ENCODE results near the gene MPP1. TPM values are rescaled to one million over a fixed set of nuclear protein-coding genes. Genes with fewer than 3 reads are reported as not detected.

Gene MPP1
- total and polyA plus RNA-seq, 7 donors, result 13.9 to 22.1 (median 16.6) TPM

GRCh38 chrX:154737136-154737535, 68.1 kb downstream of the MPP1 start:
- Histone ChIP-seq H3K27me3 (ENCODE audit: insufficient read depth in 3 of 3, low read length in 2 of 3) (no peaks in the 10 kb centered on the region), H3K9me3 (no peaks in the 10 kb centered on the region), H3K27ac (peak overlapping the region; percentile 57), H3K4me3 (no peak overlapping the region), H3K36me3 (ENCODE audit: insufficient read depth in 1 of 2, low read depth in 1 of 2) (no peaks in the 10 kb centered on the region), H3K4me1 (peaks cover 21% of the 10 kb centered on the region)
- ATAC-seq, result no peak
- WGBS, 3 donors, result 88 to 96% (median 94%) methylated on average over 5 of the region's 5 CpGs
- TF ChIP-seq CTCF (IDR thresholded peaks at IDR 0.05), result no peak
- no peak for DNase-seq
- intact Hi-C loops (cut with DNase I), result no loop called here

DNA sequence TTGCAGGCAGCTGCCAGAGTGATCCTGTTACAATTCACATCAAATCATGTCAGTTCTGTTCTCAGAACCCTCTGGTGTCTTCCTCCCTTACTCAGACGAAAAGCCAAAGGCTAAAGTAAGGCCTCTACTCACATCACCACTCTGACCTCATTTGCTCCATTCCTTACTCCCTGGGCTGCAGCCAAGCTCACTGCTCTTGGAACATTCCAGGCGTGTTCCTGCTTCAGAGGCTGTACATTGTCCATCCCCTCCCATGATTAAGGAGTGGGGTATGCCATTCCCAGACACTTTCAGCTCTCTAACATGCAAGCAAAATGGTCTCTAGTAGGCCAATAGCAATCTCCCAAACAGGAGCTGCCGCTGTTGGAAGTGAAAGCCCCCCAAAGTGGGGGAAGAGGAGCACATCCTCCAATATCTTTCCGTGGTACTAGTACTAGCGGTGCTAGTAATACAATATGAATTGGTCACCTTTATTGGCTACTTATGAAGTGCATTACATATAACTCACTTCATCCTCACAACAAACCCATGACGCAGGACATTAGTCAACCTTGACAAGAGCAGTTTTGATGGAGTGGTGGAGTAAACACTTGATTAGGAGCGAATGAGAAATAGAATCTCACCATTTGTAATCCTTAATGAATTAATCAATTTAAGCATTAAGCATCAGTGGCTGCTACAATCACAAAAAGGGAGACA, 69.4 kb downstream of the MPP1 start:
- peak; percentile 48 to 78 (median 74) for ATAC-seq
- H3K36me3 ChIP-seq (ENCODE audit: insufficient read depth in 1 of 2, low read depth in 1 of 2), result no peaks in the 10 kb centered on the region
- no peaks in the 10 kb centered on the region for H3K9me3 ChIP-seq
- TF ChIP-seq CTCF (IDR thresholded peaks at IDR 0.05), result no peak
- intact Hi-C loops (cut with DNase I), result no loop called here
- H3K27me3 ChIP-seq (ENCODE audit: insufficient read depth in 3 of 3, low read length in 2 of 3), result no peaks in the 10 kb centered on the region
- peak overlapping the region; percentile 65 for H3K27ac ChIP-seq
- peak; percentile 69 to 75 for DNase-seq
- H3K4me3 ChIP-seq, result no peak overlapping the region
- H3K4me1 ChIP-seq, result peaks cover 32% of the 10 kb centered on the region
- WGBS, 3 donors, result 51 to 63% (median 55%) methylated on average over 7 of the region's 7 CpGs

DNA sequence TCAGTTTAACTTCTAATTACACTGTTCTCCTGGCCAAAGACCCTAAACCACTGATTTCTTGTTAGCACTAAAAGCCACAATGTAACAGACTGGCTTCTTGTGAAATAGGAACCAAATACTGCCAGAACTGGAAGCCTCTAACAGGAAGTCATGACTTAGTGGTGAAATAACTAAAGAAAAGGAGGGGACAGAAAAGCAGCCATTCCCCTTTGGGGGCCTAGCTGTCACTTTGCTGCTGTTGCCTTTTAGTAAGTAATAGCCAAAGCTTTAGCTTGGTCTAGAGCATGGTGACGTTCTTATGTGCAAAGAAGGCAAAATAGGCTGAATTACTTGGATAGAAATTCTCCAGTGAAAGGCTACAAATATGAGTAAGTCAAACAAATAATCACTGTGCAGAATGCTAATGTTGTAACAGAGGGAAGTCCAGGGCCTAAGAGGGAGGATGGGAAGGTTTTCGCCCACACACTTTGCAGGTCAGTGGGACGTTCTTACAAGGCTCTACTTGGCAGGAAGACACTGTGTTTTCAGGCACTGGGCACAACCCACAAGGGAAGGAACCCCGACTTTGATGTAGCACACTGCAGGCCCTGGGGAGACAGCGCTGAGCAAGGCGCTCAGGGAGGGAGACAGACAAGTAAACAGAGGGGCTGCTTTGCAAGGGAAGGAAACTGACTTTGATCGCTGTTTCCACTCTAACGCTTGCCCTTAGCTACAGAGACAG, 71.1 kb downstream of the MPP1 start:
- H3K27me3 ChIP-seq (ENCODE audit: insufficient read depth in 3 of 3, low read length in 2 of 3), result no peaks in the 10 kb centered on the region
- DNase-seq (peak in 1 of 2 donors; percentile 21), ATAC-seq (no peak)
- H3K36me3 ChIP-seq (ENCODE audit: insufficient read depth in 1 of 2, low read depth in 1 of 2), result no peaks in the 10 kb centered on the region
- no peaks in the 10 kb centered on the region for H3K9me3 ChIP-seq
- H3K4me1 ChIP-seq, result peaks cover 48% of the 10 kb centered on the region
- H3K27ac ChIP-seq, result peak overlapping the region; percentile 65
- no peak overlapping the region for H3K4me3 ChIP-seq
- intact Hi-C loops (cut with DNase I), result no loop called here
- no peak for TF ChIP-seq CTCF (IDR thresholded peaks at IDR 0.05)
- 54 to 56% (median 55%) methylated on average over 7 to 8 of the region's 8 CpGs for WGBS, 3 donors

- WGBS, 3 donors, result 73 to 88% (median 81%) methylated on average over 2 of the region's 2 CpGs
- no peak for TF ChIP-seq CTCF (IDR thresholded peaks at IDR 0.05)
- Histone ChIP-seq H3K36me3 (ENCODE audit: insufficient read depth in 1 of 2, low read depth in 1 of 2) (no peaks in the 10 kb centered on the region), H3K27me3 (ENCODE audit: insufficient read depth in 3 of 3, low read length in 2 of 3) (no peaks in the 10 kb centered on the region), H3K27ac (no peak overlapping the region), H3K4me1 (peaks cover 55% of the 10 kb centered on the region), H3K4me3 (no peak overlapping the region), H3K9me3 (no peaks in the 10 kb centered on the region)
- no peak for ATAC-seq
- DNase-seq, result no peak
- intact Hi-C loops (cut with DNase I), result no loop called here
Observed at GRCh38 chrX:154733066-154733425, 72.2 kb downstream of the MPP1 start.
